ENCODE measurements around the gene RPTOR. TPM values are rescaled to one million over a fixed set of nuclear protein-coding genes. Genes with fewer than 3 reads are reported as not detected.
A peak's percentile ranks its signal among the peaks of the same experiment; 100 is the strongest.

The RPTOR gene
- total RNA-seq, 1 donor from 2014 or later, result 65.9 TPM

- no peak for DNase-seq
- ChIA-PET CTCF (no interaction called here), POLR2A (interaction anchor here (2.2 to 2.3 kb wide), 2 partner anchors 8 to 10 kb away, joined by 10 to 12 read pairs; no protein-coding TSS in a partner anchor)
- intact Hi-C loops (cut with micrococcal nuclease), result no loop called here
- peak overlapping the region; percentile 79 for H3K27ac Mint-ChIP-seq
- H3K36me3 Mint-ChIP-seq (ENCODE audit: low read depth), result peaks cover 39% of the 10 kb centered on the region
- no peak overlapping the region for H3K4me3 Mint-ChIP-seq
- H3K27me3 Mint-ChIP-seq, result no peaks in the 10 kb centered on the region
- no peak for TF ChIP-seq CTCF (IDR thresholded peaks at IDR 0.05)
- no peaks in the 10 kb centered on the region for H3K9me3 Mint-ChIP-seq
- no peak for ATAC-seq (ENCODE audit: low read depth)
- peaks cover 25% of the 10 kb centered on the region for H3K4me1 Mint-ChIP-seq
These were observed 357.7 kb downstream of the RPTOR start for GRCh38 chr17:80902197-80902962.

GRCh38 chr17:80902963-80903611, 358.4 kb downstream of the RPTOR start:
- no peak for ATAC-seq (ENCODE audit: low read depth)
- no peaks in the 10 kb centered on the region for H3K9me3 Mint-ChIP-seq
- intact Hi-C loops (cut with micrococcal nuclease), result no loop called here
- no peak overlapping the region for H3K4me3 Mint-ChIP-seq
- ChIA-PET CTCF (no interaction called here), POLR2A (no interaction called here)
- H3K27me3 Mint-ChIP-seq, result no peaks in the 10 kb centered on the region
- H3K27ac Mint-ChIP-seq, result no peak overlapping the region
- no peak for DNase-seq
- no peak for TF ChIP-seq CTCF (IDR thresholded peaks at IDR 0.05)
- peaks cover 43% of the 10 kb centered on the region for H3K36me3 Mint-ChIP-seq (ENCODE audit: low read depth)
- peaks cover 32% of the 10 kb centered on the region for H3K4me1 Mint-ChIP-seq

GRCh38 chr17:80904036-80904753, 359.6 kb downstream of the RPTOR start:
- Mint-ChIP-seq H3K4me1 (peaks cover 35% of the 10 kb centered on the region), H3K9me3 (no peaks in the 10 kb centered on the region), H3K27me3 (no peaks in the 10 kb centered on the region), H3K36me3 (ENCODE audit: low read depth) (peaks cover 42% of the 10 kb centered on the region), H3K27ac (no peak overlapping the region), H3K4me3 (no peak overlapping the region)
- ChIA-PET POLR2A (no interaction called here), CTCF (no interaction called here)
- DNase-seq, result no peak
- intact Hi-C loops (cut with micrococcal nuclease), result no loop called here
- TF ChIP-seq CTCF (IDR thresholded peaks at IDR 0.05), result no peak
- no peak for ATAC-seq (ENCODE audit: low read depth)

- H3K36me3 Mint-ChIP-seq (ENCODE audit: low read depth), result peaks cover 47% of the 10 kb centered on the region
These were observed 361.1 kb downstream of the RPTOR start for GRCh38 chr17:80905586-80906230.

More at GRCh38 chr17:80905586-80906230, 361.1 kb downstream of the RPTOR start:
- Mint-ChIP-seq H3K9me3 (no peaks in the 10 kb centered on the region), H3K4me1 (peaks cover 43% of the 10 kb centered on the region), H3K27me3 (no peaks in the 10 kb centered on the region), H3K27ac (no peak overlapping the region), H3K4me3 (no peak overlapping the region)
- no peak for ATAC-seq (ENCODE audit: low read depth)
- intact Hi-C loops (cut with micrococcal nuclease), result no loop called here
- DNase-seq, result no peak
- ChIA-PET POLR2A (interaction anchor here (0.7 kb wide), 2 partner anchors 28 to 72 kb away, joined by 4 read pairs; no protein-coding TSS in a partner anchor), CTCF (no interaction called here)
- TF ChIP-seq CTCF (IDR thresholded peaks at IDR 0.05), result no peak
